ENCODE data around the gene FLNA. TPM values are rescaled to one million over a fixed set of nuclear protein-coding genes. Genes with fewer than 3 reads are reported as not detected.
A peak's percentile ranks its signal among the peaks of the same experiment; 100 is the strongest.
"Not testable (repeated sequence)": the region's sequence is repeated elsewhere in the genome, so short reads cannot be mapped to it uniquely, and the experiment has no call there.

The FLNA gene
- total and polyA plus RNA-seq, 4 donors: 187 to 384 (median 237) TPM

DNA sequence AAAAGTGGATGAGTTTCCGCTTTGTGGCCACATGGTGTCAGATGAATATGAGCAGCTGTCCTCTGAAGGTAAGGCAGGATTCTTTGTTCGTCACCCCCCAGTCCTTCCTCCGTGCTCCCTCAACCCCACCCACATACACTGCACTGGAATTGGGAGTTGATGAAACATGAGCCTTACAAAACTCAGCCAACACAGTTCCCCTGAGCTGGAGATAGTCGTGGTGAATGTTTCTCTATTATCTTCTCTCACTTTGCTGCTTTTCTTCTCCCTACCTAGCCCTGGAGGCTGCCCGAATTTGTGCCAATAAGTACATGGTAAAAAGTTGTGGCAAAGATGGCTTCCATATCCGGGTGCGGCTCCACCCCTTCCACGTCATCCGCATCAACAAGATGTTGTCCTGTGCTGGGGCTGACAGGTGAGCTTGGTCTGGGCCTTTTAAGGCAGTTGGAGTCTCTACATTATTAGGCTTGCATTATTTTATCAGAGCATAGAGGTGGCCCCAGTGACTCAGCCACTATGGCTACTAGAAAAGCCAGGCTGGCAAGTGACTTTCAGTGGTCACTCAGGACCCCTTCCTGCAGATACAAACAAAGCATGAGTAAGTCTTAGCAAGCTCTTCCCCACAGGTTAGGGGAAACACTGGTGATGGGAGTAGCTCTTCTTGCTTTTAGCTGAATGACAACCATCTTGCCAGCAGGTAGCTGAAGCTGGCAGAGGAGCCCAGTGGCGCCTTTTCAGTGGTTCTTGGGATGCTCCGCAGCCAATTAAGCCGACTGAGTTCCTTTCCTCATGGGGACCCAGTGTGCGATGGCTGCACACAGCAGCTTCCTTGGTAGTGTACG lies 25.3 kb upstream of the FLNA start:
- 53% methylated on average over 3 of the region's 14 CpGs for WGBS (ENCODE audit: insufficient coverage)

GRCh38 chrX:154398668-154399526 lies 24.5 kb upstream of the FLNA start:
- Histone ChIP-seq H3K36me3 (ENCODE audit: control insufficient read depth, insufficient read depth, low read length) (peaks cover 26% of the 10 kb centered on the region), H3K9me3 (ENCODE audit: control insufficient read depth, insufficient read depth, low read length) (no peaks in the 10 kb centered on the region), H3K4me3 (ENCODE audit: low read depth, low read length) (peak overlapping the region; percentile 96), H3K27ac (ENCODE audit: low read depth, low read length) (peak overlapping the region; percentile 98), H3K4me1 (ENCODE audit: control insufficient read depth, insufficient read depth, low read length) (peaks cover 24% of the 10 kb centered on the region), H3K27me3 (ENCODE audit: control insufficient read depth, insufficient read depth, low read length) (no peaks in the 10 kb centered on the region)
- DNase-seq (ENCODE audit: low read depth in 4 of 6, low spot score in 6 of 6): peak in 3 of 6 donors; percentile 66 to 93 (median 92)
- 24% methylated on average over 36 of the region's 49 CpGs for WGBS (ENCODE audit: insufficient coverage)

More for the DNA sequence above, 25.3 kb upstream of the FLNA start:
- H3K36me3 ChIP-seq (ENCODE audit: control insufficient read depth, insufficient read depth, low read length): peaks cover 26% of the 10 kb centered on the region
- peaks cover 24% of the 10 kb centered on the region for H3K4me1 ChIP-seq (ENCODE audit: control insufficient read depth, insufficient read depth, low read length)
- H3K4me3 ChIP-seq (ENCODE audit: low read depth, low read length): peak overlapping the region; percentile 96
- H3K9me3 ChIP-seq (ENCODE audit: control insufficient read depth, insufficient read depth, low read length): no peaks in the 10 kb centered on the region
- no peak for DNase-seq (ENCODE audit: low read depth in 4 of 6, low spot score in 6 of 6)
- peak overlapping the region; percentile 47 for H3K27ac ChIP-seq (ENCODE audit: low read depth, low read length)
- H3K27me3 ChIP-seq (ENCODE audit: control insufficient read depth, insufficient read depth, low read length): no peaks in the 10 kb centered on the region

- H3K27me3 ChIP-seq (ENCODE audit: control insufficient read depth, insufficient read depth, low read length): no peaks in the 10 kb centered on the region
- H3K4me1 ChIP-seq (ENCODE audit: control insufficient read depth, insufficient read depth, low read length): peaks cover 24% of the 10 kb centered on the region
- peak within 1 kb of the TSS; percentile 98 for H3K27ac ChIP-seq (ENCODE audit: low read depth, low read length)
- no peaks in the 10 kb centered on the region for H3K9me3 ChIP-seq (ENCODE audit: control insufficient read depth, insufficient read depth, low read length)
- peak in 4 of 6 donors; percentile 80 to 98 (median 93) for DNase-seq (ENCODE audit: low read depth in 4 of 6, low spot score in 6 of 6)
- peaks cover 21% of the 10 kb centered on the region for H3K36me3 ChIP-seq (ENCODE audit: control insufficient read depth, insufficient read depth, low read length)
- 36% methylated on average over 69 of the region's 69 CpGs for WGBS (ENCODE audit: insufficient coverage)
- peak within 1 kb of the TSS; percentile 96 for H3K4me3 ChIP-seq (ENCODE audit: low read depth, low read length)
Observed at GRCh38 chrX:154397888-154398667, 23.6 kb upstream of the FLNA start, which contains the start of gene RPL10. Gene RPL10 (plus strand): TSS chrX:154398377. CDS start chrX:154398520, 143 bp downstream.

GRCh38 chrX:154396973-154397887 lies 22.8 kb upstream of the FLNA start:
- H3K36me3 ChIP-seq (ENCODE audit: control insufficient read depth, insufficient read depth, low read length): peaks cover 16% of the 10 kb centered on the region
- 36% methylated on average over 51 of the region's 53 CpGs for WGBS (ENCODE audit: insufficient coverage)
- H3K27me3 ChIP-seq (ENCODE audit: control insufficient read depth, insufficient read depth, low read length): no peaks in the 10 kb centered on the region
- peak in 2 of 6 donors; percentile 72 to 77 for DNase-seq (ENCODE audit: low read depth in 4 of 6, low spot score in 6 of 6)
- H3K27ac ChIP-seq (ENCODE audit: low read depth, low read length): peak overlapping the region; percentile 98
- H3K9me3 ChIP-seq (ENCODE audit: control insufficient read depth, insufficient read depth, low read length): no peaks in the 10 kb centered on the region
- H3K4me3 ChIP-seq (ENCODE audit: low read depth, low read length): peak overlapping the region; percentile 96
- peaks cover 24% of the 10 kb centered on the region for H3K4me1 ChIP-seq (ENCODE audit: control insufficient read depth, insufficient read depth, low read length)

- H3K4me3 ChIP-seq (ENCODE audit: low read depth, low read length); H3K27ac ChIP-seq (ENCODE audit: low read depth, low read length); H3K9me3 ChIP-seq (ENCODE audit: control insufficient read depth, insufficient read depth, low read length); DNase-seq (ENCODE audit: low read depth in 4 of 6, low spot score in 6 of 6); H3K27me3 ChIP-seq (ENCODE audit: control insufficient read depth, insufficient read depth, low read length): not testable (repeated sequence)
- Histone ChIP-seq H3K36me3 (ENCODE audit: control insufficient read depth, insufficient read depth, low read length) (peaks cover 15% of the 10 kb centered on the region), H3K4me1 (ENCODE audit: control insufficient read depth, insufficient read depth, low read length) (peaks cover 24% of the 10 kb centered on the region)
- WGBS (ENCODE audit: insufficient coverage): 90% methylated on average over 12 of the region's 17 CpGs
Observed at GRCh38 chrX:154396363-154396762, 21.9 kb upstream of the FLNA start.

GRCh38 chrX:154389812-154390747 lies 15.6 kb upstream of the FLNA start:
- not testable (repeated sequence) for H3K4me1 ChIP-seq (ENCODE audit: control insufficient read depth, insufficient read depth, low read length); H3K4me3 ChIP-seq (ENCODE audit: low read depth, low read length); H3K27me3 ChIP-seq (ENCODE audit: control insufficient read depth, insufficient read depth, low read length); H3K9me3 ChIP-seq (ENCODE audit: control insufficient read depth, insufficient read depth, low read length); H3K36me3 ChIP-seq (ENCODE audit: control insufficient read depth, insufficient read depth, low read length); DNase-seq (ENCODE audit: low read depth in 4 of 6, low spot score in 6 of 6); H3K27ac ChIP-seq (ENCODE audit: low read depth, low read length)
- no CpG with 5 or more reads among the region's 121 CpGs for WGBS (ENCODE audit: insufficient coverage)

DNA sequence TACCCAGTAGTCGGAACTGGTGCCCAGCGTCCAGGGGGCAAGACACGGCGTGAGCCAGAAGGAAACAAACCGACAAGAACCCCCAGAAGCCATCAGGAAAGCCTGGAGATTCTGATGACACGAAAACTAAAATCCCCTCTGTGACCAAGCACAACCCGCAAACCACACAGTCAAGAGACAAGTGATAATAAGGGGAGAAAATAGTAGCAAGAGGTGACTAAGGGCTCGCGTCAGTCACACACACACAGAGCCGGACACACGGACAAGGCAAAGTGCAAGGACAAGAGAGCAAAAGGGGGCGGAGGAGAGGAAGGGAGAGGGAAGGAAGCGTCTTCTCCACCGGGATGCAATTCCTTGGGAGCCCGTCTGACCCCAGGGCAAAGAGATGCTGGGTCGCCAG lies 14.2 kb upstream of the FLNA start:
- not testable (repeated sequence) for H3K27me3 ChIP-seq (ENCODE audit: control insufficient read depth, insufficient read depth, low read length); H3K9me3 ChIP-seq (ENCODE audit: control insufficient read depth, insufficient read depth, low read length); DNase-seq (ENCODE audit: low read depth in 4 of 6, low spot score in 6 of 6); H3K4me3 ChIP-seq (ENCODE audit: low read depth, low read length); H3K36me3 ChIP-seq (ENCODE audit: control insufficient read depth, insufficient read depth, low read length); H3K27ac ChIP-seq (ENCODE audit: low read depth, low read length); H3K4me1 ChIP-seq (ENCODE audit: control insufficient read depth, insufficient read depth, low read length)
- WGBS (ENCODE audit: insufficient coverage): no CpG with 5 or more reads among the region's 16 CpGs

DNA sequence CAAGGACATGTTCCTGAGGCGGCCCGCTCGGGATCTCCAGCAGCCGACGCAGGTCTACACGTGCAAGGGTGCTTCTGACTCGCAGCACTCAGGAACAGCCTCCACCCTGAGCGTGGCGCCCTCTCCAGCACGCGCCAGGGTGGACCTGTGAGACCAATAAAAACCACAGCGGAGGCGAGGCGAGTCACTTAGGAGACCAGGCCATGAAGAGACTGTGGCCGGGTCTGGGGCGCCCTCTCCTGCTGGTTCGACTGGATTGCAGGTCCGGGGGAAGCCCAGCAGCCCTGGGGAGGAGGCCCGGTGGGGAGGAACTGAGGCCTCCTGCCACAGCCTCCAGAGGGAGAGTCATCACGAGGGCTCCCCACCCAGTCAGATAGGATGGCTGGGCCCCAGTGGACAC lies 13.7 kb upstream of the FLNA start:
- H3K4me3 ChIP-seq (ENCODE audit: low read depth, low read length); H3K27me3 ChIP-seq (ENCODE audit: control insufficient read depth, insufficient read depth, low read length); H3K36me3 ChIP-seq (ENCODE audit: control insufficient read depth, insufficient read depth, low read length); H3K9me3 ChIP-seq (ENCODE audit: control insufficient read depth, insufficient read depth, low read length); H3K4me1 ChIP-seq (ENCODE audit: control insufficient read depth, insufficient read depth, low read length); DNase-seq (ENCODE audit: low read depth in 4 of 6, low spot score in 6 of 6); H3K27ac ChIP-seq (ENCODE audit: low read depth, low read length): not testable (repeated sequence)
- no CpG with 5 or more reads among the region's 20 CpGs for WGBS (ENCODE audit: insufficient coverage)

Measured in spinal cord (tissue), 10 donors.